RWPE1 (cell line): ENCODE data around the gene FRYL.
A peak's percentile ranks its signal among the peaks of the same experiment; 100 is the strongest.
"Not testable (repeated sequence)": the region's sequence is repeated elsewhere in the genome, so short reads cannot be mapped to it uniquely, and the experiment has no call there.

ENCODE experiments used
- CTCF ChIA-PET: fragments of 350-600 bp; sonication (Branson Sonifier 250); formaldehyde crosslinking; extraction: SDS; loops from one replicate; lab custom pipeline; 2021; lab: Yijun Ruan, JAX
- POLR2A ChIA-PET: fragments of 400-600 bp; formaldehyde crosslinking; extraction: SDS; loops from one replicate; lab custom pipeline; 2020; ENCODE audit warnings: antibody characterized with exemption; ENCODE audit not compliant: low non-redundant PET; lab: Yijun Ruan, JAX
- DNase-seq: peaks from one replicate; pipeline ENCODE4 v3.0.0; 2012; ENCODE audit warnings: low spot score
- H3K27ac ChIP-seq: fragments of 450-650 bp; 2 replicates; pipeline ENCODE4 v1.5.1; 2017
- CTCF ChIP-seq: fragments of 450-650 bp; conservative IDR thresholded peaks from 2 replicates; pipeline ENCODE4 v1.5.1; 2017; ENCODE audit warnings: low read depth, mild to moderate bottlenecking

The FRYL gene

GRCh38 chr4:48779998-48780864 lies at the start of gene FRYL:
Gene FRYL, minus strand, starts transcription at chr4:48780279. Its CDS starts 145,869 bp downstream, at chr4:48634410.
- TF ChIP-seq CTCF: no peak
- peak within 1 kb of the TSS; percentile 99 for H3K27ac ChIP-seq
- peak; percentile 96 for DNase-seq
- CTCF ChIA-PET: interaction anchor here (0.8 to 1.9 kb wide), 2 partner anchors 202 to 203 kb away, joined by 4 to 7 read pairs; no protein-coding TSS in a partner anchor
- POLR2A ChIA-PET: no interaction called here

GRCh38 chr4:48827622-48828021 lies 47.5 kb upstream of the FRYL start:
- POLR2A ChIA-PET: no interaction called here
- CTCF ChIA-PET: no interaction called here
- H3K27ac ChIP-seq: no peak overlapping the region
- TF ChIP-seq CTCF: no peak
- DNase-seq: no peak

GRCh38 chr4:48821431-48821830 lies 41.4 kb upstream of the FRYL start:
- CTCF ChIA-PET, POLR2A ChIA-PET, DNase-seq, H3K27ac ChIP-seq: not testable (repeated sequence)

GRCh38 chr4:48816971-48817370 lies 36.9 kb upstream of the FRYL start:
- ChIA-PET POLR2A (no interaction called here), CTCF (interaction anchor here (0.8 kb wide), 1 partner anchor 238 kb away, joined by 3 read pairs; no protein-coding TSS in a partner anchor)
- DNase-seq: no peak
- no peak overlapping the region for H3K27ac ChIP-seq
- TF ChIP-seq CTCF: no peak

GRCh38 chr4:48816297-48816696 lies 36.2 kb upstream of the FRYL start:
- H3K27ac ChIP-seq, DNase-seq, POLR2A ChIA-PET, CTCF ChIA-PET: not testable (repeated sequence)

- ChIA-PET POLR2A (no interaction called here), CTCF (no interaction called here)
- DNase-seq: no peak
- H3K27ac ChIP-seq: no peak overlapping the region
- no peak for TF ChIP-seq CTCF
These were observed 35.4 kb upstream of the FRYL start for GRCh38 chr4:48815483-48815882.

- TF ChIP-seq CTCF: no peak
- H3K27ac ChIP-seq: no peak overlapping the region
- ChIA-PET POLR2A (no interaction called here), CTCF (no interaction called here)
- DNase-seq: no peak
These were observed 33.9 kb upstream of the FRYL start for GRCh38 chr4:48813964-48814363.
